Measurements from ENCODE around the gene ZNF699.
"Not testable (repeated sequence)": the region's sequence is repeated elsewhere in the genome, so short reads cannot be mapped to it uniquely, and the experiment has no call there.

The ZNF699 gene

GRCh38 chr19:9295411-9295849 is 14.2 kb downstream of the ZNF699 start:
- DNase-seq (ENCODE audit: low read depth, low spot score): no peak

GRCh38 chr19:9289231-9289884 is 20.3 kb downstream of the ZNF699 start:
- no peak for DNase-seq (ENCODE audit: low read depth, low spot score)
- H3K27ac ChIP-seq: no peak overlapping the region

More at GRCh38 chr19:9295411-9295849, 14.2 kb downstream of the ZNF699 start:
- no peak overlapping the region for H3K27ac ChIP-seq

- H3K27ac ChIP-seq; DNase-seq (ENCODE audit: low read depth, low spot score): not testable (repeated sequence)
Observed at GRCh38 chr19:9283485-9283884, 26.2 kb downstream of the ZNF699 start.

- no peak overlapping the region for H3K27ac ChIP-seq
- DNase-seq (ENCODE audit: low read depth, low spot score): no peak
Observed at GRCh38 chr19:9251236-9251635, 58.4 kb downstream of the ZNF699 start.

- H3K27ac ChIP-seq: no peak within 1 kb of the TSS
- no peak for DNase-seq (ENCODE audit: low read depth, low spot score)
Observed at GRCh38 chr19:9250630-9251029, 59.0 kb downstream of the ZNF699 start, which contains the start of gene OR7E24. TSS of gene OR7E24 (plus strand) at chr19:9250930. CDS start at chr19:9251044, 114 bp downstream.

Measured in epithelial cell of prostate (primary cell).